Measurements from ENCODE around the gene CRIP2.
A peak's percentile ranks its signal among the peaks of the same experiment; 100 is the strongest.

The CRIP2 gene

DNA sequence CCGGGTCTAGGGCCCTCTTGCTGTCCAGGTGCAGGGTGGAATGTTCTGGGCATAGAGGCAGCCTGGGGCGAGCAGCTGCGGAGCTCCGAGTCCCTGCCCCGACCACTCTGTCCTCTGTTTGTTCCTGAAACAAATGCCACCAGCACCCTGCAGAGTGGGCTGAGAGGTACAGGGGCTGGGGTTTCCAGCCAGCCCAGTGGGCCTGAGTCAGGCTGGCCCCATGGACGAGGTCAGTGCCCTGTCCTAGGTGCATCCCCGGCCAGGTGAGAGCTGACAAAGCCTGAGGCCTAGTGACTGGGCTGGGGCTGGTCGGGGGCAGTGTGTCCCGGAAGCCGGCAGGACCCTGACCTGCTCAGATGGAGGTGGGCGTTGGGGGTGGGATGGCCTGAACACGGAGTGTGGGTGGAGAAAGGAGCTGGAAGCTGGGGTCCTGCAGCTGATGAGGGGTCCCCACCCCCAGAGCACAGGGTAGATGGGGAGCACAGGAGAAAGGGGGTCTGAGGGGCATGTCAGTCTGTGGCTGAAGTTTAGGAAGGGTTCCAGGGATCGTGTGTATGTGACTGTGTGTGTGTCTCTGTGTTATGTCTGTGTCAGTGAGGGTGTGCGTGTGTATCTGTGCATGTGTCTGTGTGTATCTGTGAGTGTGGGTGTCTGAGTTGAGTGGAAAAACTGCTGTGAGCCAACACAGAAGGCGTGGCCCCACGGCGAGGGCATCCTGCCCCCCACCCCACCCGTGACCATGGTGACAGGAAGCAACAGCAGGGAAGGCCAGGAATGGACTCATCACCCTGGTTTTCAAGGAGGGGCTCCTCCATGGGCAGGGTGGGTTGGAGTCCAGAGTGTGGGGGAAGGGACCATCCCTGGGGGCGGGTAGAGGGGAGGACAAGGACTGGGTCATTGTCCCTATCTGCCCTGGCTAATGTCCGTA lies 9.7 kb downstream of the CRIP2 start:
- no peaks in the 10 kb centered on the region for H3K36me3 ChIP-seq (replicated peaks; ENCODE audit: low read depth, low read length)
- no peak overlapping the region for H2AFZ ChIP-seq (ENCODE audit: low read depth, low read length)
- no peak overlapping the region for H3K4me2 ChIP-seq (ENCODE audit: low read length)
- no peak overlapping the region for H3K27ac ChIP-seq (ENCODE audit: low read length)
- H3K27me3 ChIP-seq (ENCODE audit: low read depth, low read length), result peaks cover 17% of the 10 kb centered on the region
- TF ChIP-seq CTCF (IDR thresholded peaks at IDR 0.05; ENCODE audit: low read depth, low read length) (no peak), EZH2phosphoT487 (IDR thresholded peaks at IDR 0.05; ENCODE audit: low read depth) (no peak)
- peaks cover 36% of the 10 kb centered on the region for H3K4me1 ChIP-seq (ENCODE audit: low read length)
- H3K9ac ChIP-seq (ENCODE audit: low read length), result no peak overlapping the region
- H4K20me1 ChIP-seq (ENCODE audit: insufficient read depth, low read length), result no peaks in the 10 kb centered on the region
- no peak overlapping the region for H3K4me3 ChIP-seq (ENCODE audit: low read length)
- peaks cover 10% of the 10 kb centered on the region; the same call in 1 of the 2 replicates for H3K79me2 ChIP-seq (ENCODE audit: low read length)
- no peaks in the 10 kb centered on the region for H3K9me3 ChIP-seq (ENCODE audit: insufficient read depth, low read length)

- no peak overlapping the region for H3K9ac ChIP-seq (ENCODE audit: low read length)
- H3K27ac ChIP-seq (ENCODE audit: low read length), result no peak overlapping the region
- peaks cover 12% of the 10 kb centered on the region; the same call in 1 of the 2 replicates for H3K79me2 ChIP-seq (ENCODE audit: low read length)
- no peak overlapping the region for H3K4me3 ChIP-seq (ENCODE audit: low read length)
- H2AFZ ChIP-seq (ENCODE audit: low read depth, low read length), result no peak overlapping the region
- H3K4me1 ChIP-seq (ENCODE audit: low read length), result peaks cover 38% of the 10 kb centered on the region
- no peaks in the 10 kb centered on the region for H3K9me3 ChIP-seq (ENCODE audit: insufficient read depth, low read length)
- no peaks in the 10 kb centered on the region for H3K36me3 ChIP-seq (replicated peaks; ENCODE audit: low read depth, low read length)
- H4K20me1 ChIP-seq (ENCODE audit: insufficient read depth, low read length), result no peaks in the 10 kb centered on the region
- H3K27me3 ChIP-seq (ENCODE audit: low read depth, low read length), result peaks cover 10% of the 10 kb centered on the region
- no peak overlapping the region for H3K4me2 ChIP-seq (ENCODE audit: low read length)
- no peak for TF ChIP-seq EZH2phosphoT487 (IDR thresholded peaks at IDR 0.05; ENCODE audit: low read depth)
- TF ChIP-seq CTCF (IDR thresholded peaks at IDR 0.05; ENCODE audit: low read depth, low read length), result no peak
Observed at GRCh38 chr14:105484997-105485393, 10.4 kb downstream of the CRIP2 start.

GRCh38 chr14:105485739-105486162 lies 11.1 kb downstream of the CRIP2 start:
- Histone ChIP-seq H3K9me3 (ENCODE audit: insufficient read depth, low read length) (no peaks in the 10 kb centered on the region), H3K4me3 (ENCODE audit: low read length) (peak overlapping the region; percentile 92), H3K4me2 (ENCODE audit: low read length) (peak overlapping the region; percentile 93), H3K27ac (ENCODE audit: low read length) (no peak overlapping the region), H3K9ac (ENCODE audit: low read length) (no peak overlapping the region), H3K79me2 (ENCODE audit: low read length) (peaks cover 12% of the 10 kb centered on the region; the same call in 1 of the 2 replicates), H2AFZ (ENCODE audit: low read depth, low read length) (0 out of 2 replicates have a peak overlapping the region, but pooled peaks have one; percentile 0), H4K20me1 (ENCODE audit: insufficient read depth, low read length) (no peaks in the 10 kb centered on the region), H3K4me1 (ENCODE audit: low read length) (peaks cover 35% of the 10 kb centered on the region), H3K36me3 (replicated peaks; ENCODE audit: low read depth, low read length) (no peaks in the 10 kb centered on the region), H3K27me3 (ENCODE audit: low read depth, low read length) (peaks cover 9% of the 10 kb centered on the region)
- TF ChIP-seq CTCF (IDR thresholded peaks at IDR 0.05; ENCODE audit: low read depth, low read length) (peak; percentile 44), EZH2phosphoT487 (IDR thresholded peaks at IDR 0.05; ENCODE audit: low read depth) (no peak)

Data from OCI-LY3 (cell line).